Activated CD4-positive, alpha-beta T cell treated with anti-CD3 and anti-CD28 coated beads, Interleukin-2, amount 50 U/mL, for 1 hour (primary cell): ENCODE results near the gene CDKN2B-AS1.

ENCODE experiments used
- DNase-seq: peaks from one replicate; pipeline ENCODE4 v3.0.0-alpha.2; 2020

The CDKN2B-AS1 gene

DNA sequence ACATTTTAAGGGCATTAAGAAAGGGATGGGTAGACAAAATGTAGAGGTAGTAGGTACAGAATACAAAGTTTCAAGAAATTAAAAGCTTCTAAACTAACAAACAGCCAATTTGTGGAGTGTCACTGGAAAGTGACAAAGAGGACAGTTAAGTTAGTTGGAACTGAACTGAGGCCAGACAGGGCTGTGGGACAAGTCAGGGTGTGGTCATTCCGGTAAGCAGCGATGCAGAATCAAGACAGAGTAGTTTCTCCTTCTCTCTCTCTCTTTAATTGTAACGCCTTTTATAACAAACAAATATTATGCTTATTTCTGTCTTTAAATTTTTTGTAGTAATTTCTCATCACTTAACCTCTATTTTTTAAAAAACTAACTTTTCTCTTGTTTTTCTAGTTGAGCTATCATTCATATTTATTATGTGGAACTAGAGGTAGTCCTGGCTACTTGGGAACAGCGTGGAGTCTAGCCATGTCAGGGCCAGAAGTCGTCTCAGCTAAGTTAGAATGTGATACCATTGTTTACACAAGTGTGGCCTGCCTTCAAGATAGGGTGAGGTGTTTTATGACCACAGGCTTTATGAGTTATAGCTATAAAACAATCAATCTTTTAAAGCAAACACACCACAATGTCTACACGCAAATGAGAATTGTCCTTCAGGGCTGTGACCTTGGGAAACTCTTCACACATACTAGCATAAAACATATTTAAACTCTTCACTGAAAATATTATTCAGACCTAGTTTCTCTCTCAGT, 129.8 kb downstream of the CDKN2B-AS1 start:
- no peak for DNase-seq

DNA sequence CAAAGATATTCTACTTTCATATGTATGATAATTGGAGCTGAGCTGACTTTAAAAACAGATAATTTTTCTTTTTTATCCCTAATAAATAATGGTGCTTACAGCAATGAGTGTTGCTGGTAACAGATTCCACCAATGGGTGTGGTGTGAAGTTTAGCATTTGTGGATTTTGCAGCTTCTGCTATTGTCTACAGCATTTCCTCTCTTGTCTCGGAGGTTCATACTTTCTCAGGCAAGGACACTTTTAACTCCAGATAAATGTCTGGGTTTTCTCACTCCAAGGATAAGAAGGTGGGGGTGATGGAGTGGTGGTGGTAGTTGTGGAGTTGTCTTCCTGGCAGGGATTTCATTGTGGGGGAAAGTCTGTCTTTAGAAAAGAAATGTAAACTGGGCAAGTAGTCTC, 134.5 kb downstream of the CDKN2B-AS1 start:
- no peak for DNase-seq

DNA sequence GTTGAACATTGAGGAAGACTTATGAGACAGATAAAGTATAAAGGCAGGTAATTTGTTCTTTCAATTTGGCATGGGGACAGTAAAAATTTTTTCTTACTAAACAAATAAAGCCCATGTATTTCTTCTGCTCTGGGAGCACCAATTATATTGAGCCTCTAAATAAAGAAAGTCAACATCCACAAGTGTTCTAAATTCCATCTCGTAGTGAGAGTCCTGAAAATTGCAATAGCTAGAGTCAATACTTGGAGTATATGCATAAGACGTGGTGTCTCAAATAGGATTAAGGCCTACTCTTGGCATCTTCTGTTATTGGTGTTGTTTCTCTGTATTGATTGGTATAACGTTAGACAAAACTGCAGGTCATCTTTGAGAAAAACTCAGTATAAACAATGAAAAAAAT, 135.0 kb downstream of the CDKN2B-AS1 start:
- no peak for DNase-seq

DNA sequence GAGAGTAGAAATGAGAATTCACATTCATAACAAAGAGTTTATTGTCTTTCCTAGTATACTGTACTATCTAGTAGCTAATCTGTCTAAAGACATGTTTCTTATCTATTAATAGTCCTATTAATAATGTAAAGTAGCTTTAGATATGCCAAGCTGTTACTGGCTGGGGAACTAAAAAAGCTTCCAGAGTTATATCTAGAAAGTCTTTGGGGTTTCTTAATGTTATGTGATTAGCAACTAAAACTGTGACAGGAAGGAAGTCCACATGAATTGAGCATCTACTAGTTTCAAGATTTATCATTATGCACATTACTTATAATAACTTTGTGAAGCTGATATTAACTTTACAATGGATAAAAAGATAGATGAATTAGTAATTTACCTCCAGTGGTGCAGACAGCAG, 137.2 kb downstream of the CDKN2B-AS1 start:
- no peak for DNase-seq

DNA sequence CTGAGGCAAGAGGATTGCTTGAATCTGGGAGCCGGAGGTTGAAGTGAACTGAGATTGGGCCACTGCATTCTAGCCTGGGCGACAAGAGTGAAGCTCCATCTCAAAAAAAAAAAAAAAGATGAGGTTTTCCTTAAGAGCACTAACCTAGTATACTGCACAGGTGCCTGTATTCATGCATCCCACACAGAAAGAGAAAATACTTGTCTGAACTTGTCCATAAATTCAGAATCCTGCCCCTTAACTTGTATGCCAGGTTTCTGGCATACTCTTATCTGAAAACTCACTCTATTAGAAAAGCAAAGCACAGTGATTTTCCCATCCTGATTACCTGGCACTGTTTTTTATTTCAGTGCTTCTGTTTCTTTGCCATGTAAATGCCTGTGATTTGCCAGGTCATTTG, 139.8 kb downstream of the CDKN2B-AS1 start:
- no peak for DNase-seq

DNA sequence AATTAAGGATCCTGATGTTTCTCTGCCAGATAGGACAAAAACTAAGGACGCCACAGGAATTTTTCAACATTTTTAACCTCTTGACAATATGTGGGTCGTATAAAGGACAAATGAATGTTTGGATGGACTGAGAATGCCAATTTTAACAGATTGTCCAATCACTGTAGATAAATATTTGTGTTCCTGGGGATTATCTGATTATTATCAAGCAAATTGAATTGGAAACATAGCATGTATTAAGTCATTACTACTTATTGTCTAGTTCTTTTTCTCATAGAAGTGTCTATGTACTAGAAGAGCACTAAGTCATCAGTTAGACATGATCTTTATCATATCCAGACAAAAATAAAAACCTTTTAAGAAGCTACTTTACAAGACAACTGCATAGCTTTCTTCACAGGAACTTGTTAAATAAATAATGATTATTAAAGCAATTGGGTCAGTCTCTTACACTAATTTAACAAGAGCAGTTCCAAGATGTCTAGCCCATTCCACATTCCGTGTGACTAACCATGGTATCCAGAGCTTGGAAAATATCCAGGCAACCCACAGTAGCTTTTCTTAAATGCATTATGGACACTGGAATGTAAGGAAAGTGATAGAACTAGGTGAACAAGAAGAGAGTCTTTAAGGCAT, 142.0 kb downstream of the CDKN2B-AS1 start:
- DNase-seq = no peak

DNA sequence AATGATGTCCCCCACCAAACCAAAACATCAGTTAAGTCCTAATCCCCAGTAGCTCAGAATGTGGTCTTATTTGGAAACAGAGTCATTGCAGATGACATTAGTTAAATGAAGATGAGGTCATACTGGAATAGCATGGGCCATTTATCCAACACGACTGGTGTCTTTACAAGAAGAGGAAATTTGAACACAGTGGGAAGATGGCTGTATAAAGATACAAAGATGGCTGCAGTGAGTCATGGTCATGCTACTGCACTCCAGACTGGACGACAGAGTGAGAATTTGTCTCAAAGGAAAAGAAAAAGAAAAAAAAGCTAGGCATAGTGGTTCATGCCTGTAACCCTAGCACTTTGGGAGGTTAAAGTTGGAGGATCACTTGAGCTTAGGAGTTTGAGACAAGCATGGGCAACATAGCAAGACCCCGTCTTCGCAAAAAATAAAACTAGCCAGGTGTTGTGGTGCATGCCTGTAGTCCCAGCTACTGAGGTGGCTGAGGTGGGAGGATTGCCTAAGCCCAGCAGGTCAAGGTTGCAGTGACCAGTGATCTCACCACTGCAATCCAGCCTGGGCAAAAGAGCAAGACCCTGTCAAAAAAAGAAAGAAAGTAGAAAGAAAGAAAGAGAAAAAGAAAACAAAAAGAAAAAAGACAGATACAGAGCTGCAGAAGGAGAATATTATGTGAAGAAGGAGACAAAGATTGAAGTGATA, 144.5 kb downstream of the CDKN2B-AS1 start:
- DNase-seq = no peak

DNA sequence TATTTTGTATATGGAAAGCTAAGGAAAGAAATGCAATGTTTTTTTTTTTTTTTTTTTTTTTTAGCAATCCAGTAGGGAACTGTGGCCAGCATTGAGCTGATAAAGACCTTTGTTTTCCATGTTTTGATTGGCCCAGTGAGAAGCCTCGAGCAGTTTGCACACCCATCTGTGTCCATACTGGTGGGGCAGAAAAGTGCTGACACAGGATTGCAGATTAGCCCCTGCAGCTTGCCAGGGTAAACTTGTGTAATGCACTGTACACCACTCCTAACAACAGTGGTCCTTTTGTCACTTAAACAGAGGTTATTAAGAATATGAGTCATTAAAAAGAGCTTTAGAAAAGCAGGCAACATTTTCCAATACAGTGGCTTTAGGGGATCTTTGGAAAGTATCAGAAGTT, 147.3 kb downstream of the CDKN2B-AS1 start:
- DNase-seq = no peak

DNA sequence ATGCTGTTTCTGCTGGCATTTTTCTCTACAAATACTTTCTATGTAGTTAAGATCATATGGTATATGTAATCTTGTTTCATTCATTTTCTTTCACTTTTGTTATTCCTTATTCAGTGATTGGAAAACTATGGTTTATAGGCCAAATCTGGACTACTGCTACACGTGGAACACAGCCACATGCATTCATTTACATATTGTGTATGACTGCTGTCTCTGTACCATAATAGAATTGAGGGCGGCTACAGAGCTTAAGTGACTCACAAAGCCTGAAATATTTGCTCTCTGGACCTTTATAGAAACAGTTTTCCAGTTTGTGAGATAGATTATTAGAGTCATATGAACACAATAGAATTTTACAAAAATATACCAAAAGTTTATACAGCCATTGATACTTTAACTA, 148.1 kb downstream of the CDKN2B-AS1 start:
- DNase-seq = no peak

DNA sequence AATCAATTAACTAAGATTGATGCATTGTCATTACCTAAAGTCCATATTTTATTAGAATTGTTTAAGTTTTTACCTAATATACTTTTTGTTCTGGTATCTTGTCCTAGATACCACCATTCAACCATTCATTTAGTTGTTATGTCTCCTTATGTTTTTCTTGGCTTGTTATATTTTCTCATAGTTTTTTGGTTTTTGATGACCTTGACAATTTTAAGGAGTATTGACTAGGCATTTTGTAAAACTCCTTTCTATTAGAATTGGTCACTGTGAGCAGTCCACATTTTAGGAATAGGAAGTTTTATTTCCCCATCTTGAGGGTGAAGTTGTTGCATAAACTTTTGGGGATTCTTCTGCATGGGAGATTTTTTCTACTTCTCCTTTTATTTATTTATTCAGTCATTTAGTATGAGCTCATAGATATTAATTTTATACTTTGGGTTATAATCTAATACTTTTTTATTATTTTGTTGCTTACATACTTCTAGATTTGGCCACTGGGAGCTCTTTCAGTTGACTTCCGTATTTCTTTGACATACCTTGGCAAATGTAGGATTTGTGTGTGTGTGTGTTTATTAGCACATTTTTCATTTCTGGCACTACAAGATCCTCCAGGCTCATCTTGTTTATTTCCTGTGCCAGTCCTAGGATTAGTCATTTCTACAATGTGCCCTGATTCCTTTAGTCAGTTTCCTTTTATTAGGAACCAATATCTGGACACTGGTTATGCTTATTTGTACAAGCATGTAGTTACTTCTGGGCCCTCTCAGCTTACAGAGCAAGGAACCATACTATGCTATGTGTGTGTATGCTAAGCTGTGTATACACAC, 149.4 kb downstream of the CDKN2B-AS1 start:
- no peak for DNase-seq

DNA sequence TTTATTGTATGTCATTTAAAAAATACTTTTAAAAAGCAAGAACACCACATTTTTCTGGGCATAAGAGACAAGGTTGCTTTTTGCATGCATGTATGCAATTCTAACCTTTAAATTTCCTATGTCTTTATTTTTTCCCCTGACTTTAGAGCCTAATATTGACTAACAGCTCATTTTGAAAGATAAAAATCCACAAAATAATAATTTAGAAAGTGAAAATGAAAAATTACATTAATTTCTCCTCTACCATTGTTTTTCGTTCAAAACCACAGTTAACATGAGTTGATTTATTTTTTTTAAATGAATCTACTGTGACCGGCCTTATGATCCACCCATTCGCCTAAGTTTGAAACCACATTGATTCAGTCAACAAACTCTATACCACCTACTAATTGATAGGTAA, 152.0 kb downstream of the CDKN2B-AS1 start:
- no peak for DNase-seq

DNA sequence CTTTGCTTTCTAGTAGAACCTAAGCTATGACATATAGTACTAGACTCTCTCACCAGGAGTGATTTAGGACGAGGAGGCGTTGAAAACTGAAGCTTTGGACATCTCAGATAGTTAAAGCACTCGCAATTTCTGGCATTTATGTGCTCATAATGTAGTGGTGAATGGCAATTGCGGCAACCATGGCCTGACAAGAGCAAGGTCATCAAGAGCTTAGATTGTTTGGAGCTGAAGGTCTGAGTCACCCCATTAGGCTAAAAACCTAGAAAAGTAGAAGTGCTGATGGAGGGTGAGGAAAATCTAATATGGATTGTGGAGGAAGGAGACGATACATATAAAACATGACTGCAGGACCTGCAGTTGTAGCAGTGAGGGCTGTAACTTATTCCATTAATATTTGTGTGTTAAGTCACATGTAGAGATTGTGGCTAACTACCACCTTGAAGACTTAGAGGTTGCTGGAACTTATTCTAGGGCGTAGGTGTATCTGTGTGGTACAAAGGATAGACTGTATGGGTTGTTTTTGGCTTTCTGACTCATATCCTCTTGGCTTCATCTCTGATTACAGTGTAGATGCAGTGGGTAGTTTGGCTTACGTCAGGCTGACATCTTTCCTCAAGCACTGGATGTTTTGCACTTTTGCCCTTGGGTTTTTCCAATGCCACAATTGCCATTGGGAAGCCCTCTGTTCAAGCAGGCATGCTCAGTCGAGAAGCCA, 153.4 kb downstream of the CDKN2B-AS1 start:
- DNase-seq = no peak

DNA sequence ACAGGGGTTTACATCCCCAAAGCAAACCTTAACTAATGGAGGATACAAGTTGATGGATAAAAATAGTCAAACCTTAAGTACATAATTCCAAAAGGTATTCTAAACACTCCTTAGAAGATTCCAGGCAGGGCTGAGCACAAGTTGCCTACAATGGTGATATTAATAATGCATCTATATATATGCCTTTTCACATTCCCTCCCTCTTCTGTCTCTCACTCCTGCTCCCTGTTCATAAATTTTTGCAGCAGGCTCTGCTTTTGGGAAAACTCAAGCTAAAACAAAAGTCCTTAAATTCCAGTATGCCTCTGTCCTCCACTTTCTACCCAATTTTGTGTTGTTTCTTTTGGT, 153.9 kb downstream of the CDKN2B-AS1 start:
- DNase-seq = no peak

DNA sequence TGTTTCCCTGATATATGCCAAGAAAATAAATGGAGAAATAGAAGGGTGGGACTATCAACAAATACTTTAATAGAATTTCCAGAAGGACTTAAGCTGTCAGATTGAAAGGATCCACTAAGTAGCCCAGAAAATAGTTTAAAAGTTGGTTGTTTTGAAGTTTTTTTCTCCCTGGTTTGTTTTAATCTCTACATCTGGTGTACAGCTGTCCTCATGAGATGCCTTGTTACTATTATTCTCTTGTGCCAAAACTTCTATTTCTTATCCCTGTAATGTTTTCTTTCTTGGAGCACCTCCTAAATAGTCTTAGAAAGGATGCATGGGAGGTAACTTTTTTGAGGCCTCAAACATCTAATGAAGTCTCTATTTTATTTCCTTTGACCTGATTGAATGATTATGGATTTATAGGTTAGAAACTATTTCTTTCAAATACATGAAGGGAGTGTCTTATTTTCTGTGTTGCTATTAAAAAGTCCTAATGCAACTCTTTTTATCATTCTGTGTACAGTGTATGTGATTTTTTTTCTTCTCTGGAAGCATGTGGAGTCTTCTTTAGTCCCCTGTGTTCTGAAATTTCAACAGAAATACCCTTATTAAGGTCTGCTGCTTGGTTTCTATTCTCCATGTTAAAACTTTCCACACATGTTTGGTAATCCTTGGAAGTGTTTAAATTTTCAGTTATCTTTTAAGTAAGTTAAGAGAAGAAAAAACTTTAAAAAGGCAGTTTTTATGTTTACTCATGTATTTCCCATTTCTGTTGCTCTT, 154.5 kb downstream of the CDKN2B-AS1 start:
- no peak for DNase-seq

DNA sequence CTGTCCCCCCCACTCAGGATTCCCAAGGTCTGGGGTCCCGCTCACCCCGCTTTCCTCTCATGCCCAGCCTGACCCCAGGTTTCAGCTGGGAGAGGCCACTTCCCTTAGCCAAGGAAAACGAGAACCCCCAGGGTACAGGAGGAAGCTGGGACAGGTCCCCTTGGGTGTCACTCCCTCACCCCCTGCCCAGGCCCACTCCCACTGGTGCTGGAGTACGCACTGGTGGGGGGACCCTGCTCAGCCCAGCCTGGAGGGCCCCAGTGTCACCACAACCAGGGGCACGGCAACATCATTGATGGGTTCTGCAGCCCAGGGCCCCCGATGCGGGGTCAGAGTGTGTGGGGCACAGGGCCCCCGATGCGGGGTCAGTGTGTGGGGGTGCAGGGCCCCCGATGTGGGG, 159.5 kb downstream of the CDKN2B-AS1 start:
- DNase-seq = no peak

DNA sequence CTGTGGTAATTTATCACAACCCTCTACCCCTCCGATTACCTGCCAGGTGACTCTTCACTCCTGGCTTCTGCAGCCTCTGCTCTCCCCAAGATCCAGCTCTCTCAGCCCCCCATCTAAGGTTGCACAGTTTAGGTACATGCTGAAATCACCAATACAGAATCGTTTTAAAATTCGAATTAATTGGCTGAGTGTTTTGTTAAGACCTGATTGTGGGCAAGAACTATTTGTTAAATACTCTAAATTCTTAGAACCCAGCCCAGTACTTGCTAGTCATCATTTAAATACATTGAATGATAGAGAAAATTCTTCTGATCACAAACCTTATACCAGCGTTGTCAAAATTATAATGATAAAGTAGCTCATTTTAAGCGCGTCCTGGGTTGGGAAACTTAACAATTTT, 162.0 kb downstream of the CDKN2B-AS1 start:
- no peak for DNase-seq

DNA sequence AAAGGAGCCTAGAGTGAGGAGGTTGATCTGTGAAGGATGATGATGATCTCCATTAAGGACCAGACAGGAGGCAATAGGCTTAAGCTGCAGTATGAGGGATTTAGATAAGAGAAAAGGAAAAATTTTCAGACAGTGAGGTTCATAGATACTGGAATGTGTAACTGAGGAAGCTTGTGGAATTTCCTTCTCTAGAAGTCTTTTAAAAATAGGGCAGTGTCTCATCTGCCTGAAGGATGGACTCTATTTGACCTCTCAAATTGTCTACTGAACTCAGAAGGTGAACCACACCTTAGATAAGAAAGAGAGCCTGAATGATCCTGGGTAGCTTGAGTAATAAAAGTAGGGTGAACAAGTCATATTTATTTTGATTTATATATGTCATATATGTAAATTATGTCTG, 162.7 kb downstream of the CDKN2B-AS1 start:
- DNase-seq = no peak

DNA sequence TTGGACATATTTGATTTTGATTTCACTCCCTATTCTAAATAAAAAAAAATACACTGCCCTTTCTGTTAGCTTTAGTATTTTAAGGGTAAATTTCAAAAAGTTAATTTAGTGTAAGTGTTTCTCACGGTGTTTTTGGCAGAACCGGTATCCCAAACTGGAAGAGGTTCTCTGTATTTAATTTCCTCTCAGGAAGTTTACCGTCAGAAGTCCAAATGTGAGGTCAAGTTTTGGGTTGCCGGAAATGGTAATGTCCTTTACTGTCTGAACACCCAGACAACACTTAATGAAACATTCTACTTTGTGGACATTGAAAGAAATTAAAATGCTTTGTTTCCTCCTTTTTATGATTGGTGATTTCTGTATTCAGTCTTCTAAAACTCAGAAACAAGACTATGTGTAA, 163.2 kb downstream of the CDKN2B-AS1 start:
- DNase-seq = no peak

DNA sequence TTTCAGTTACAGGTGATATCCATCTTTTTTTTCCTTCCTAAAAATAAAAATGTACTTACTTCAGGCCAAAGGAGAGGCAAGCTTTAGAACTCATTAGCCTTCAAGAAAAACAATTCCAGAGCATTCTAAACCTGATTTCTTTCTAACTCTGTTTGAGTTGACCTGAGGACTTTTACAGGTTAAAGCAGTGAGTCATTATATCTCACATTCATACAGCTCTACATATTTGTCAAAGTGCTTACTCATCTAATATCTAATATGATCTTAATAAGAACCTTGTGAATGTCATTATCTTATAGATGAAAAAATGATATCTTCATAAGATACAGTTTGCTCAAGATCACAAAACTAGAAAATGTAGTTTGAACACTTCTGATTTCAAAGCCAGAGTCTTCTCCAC, 163.7 kb downstream of the CDKN2B-AS1 start:
- no peak for DNase-seq

DNA sequence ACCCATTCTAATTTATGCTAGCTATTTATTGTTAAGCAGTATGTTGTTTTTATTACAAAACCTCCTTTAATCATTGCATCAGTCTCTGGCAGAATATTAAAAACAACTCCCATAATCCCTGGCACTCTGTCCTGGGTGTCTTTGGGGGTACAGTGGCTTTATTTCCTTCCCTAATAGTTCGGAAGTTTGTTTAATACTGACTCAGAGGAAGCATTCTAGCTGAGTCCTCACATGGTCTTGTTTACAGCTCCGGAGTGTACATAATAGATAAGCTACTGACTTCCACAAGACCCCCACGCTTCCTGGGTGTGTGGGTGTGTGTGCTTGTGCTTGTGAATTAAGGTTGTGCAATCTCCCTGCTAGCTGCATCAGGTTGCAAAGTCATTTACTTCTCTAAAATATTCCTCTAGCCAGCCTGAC, 164.3 kb downstream of the CDKN2B-AS1 start:
- no peak for DNase-seq

DNA sequence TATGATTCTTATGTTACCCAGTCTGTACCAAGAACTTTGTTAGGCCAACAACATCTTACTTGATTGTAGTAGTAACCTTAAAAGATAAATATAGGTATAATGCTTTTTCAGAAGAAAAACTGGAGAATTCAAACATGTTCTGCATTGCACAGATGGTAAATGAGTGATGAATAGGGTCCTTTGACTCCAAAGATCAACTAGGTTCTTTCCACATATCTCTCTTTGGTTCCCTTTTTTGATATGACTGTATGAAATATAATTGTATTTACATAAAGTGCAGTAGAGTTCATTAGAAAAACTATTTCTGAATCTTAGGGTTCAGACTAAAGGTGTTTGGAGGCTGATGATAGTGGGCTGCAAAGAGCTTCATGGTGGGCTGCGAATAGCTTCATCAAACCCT, 165.0 kb downstream of the CDKN2B-AS1 start:
- DNase-seq = no peak

DNA sequence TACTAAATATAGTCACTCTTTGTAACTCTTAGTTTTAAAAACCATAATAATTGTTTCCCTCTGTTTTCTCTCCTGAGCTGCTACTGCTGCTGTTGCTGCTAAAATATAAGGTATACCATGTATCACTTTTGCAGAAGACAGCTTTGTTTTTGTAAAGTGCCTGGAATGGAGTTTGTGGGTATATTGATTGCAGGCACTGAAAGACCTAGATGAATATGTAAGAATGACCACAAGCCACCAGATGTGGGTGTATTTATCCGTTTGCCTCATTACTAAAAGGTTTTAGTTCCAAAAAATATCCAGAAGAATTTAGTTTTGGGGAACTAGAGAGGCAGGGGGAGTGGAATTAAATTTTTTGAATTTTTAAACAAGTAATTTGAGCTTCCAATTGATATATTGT, 165.6 kb downstream of the CDKN2B-AS1 start:
- DNase-seq = no peak
